Stomach (tissue), 9 donors: ENCODE results near the gene PIAS3. TPM values are rescaled to one million over a fixed set of nuclear protein-coding genes. Genes with fewer than 3 reads are reported as not detected.

Source experiments
- DNase-seq, 2 donors: peaks; one replicate each; pipeline versions ENCODE4 v3.0.0 to v3.0.0-alpha.2; 2013 to 2019
- H3K27ac ChIP-seq, 5 donors: fragments of 200-600 bp in 4 of 5; sonication (generic) in 4 of 5; one replicate each; pipeline ENCODE4 v1.5.1; 2013 to 2019; ENCODE audit warnings: mild to moderate bottlenecking in 1 of 5, moderate library complexity in 1 of 5
- H3K27me3 ChIP-seq, 3 donors: fragments of 200-600 bp; sonication (generic); one replicate each; pipeline ENCODE4 v1.5.1; 2017 to 2019; ENCODE audit warnings: mixed run types in 1 of 3
- H3K36me3 ChIP-seq, 4 donors: fragments of 200-600 bp; sonication (generic); 1 replicate in 3 of 4; 2 replicates in 1 of 4; pipeline ENCODE4 v1.5.1; 2016 to 2019
- H3K4me1 ChIP-seq, 4 donors: fragments of 200-600 bp; sonication (generic); one replicate each; pipeline ENCODE4 v1.5.1; 2016 to 2019
- H3K4me3 ChIP-seq, 4 donors: fragments of 200-600 bp; sonication (generic) in 3 of 4; one replicate each; pipeline ENCODE4 v1.5.1; 2016 to 2019; ENCODE audit warnings: mild to moderate bottlenecking in 1 of 4
- H3K9me3 ChIP-seq, 4 donors: fragments of 200-600 bp; sonication (generic); one replicate each; pipeline ENCODE4 v1.5.1; 2016 to 2019
- EP300 ChIP-seq: sonication (generic); formaldehyde crosslinking; IDR thresholded peaks from one replicate; pipeline ENCODE4 v1.6.1; 2017; ENCODE audit warnings: antibody characterized with exemption
- POLR2A ChIP-seq, 4 donors: fragments of 450-650 bp; IDR thresholded peaks; one replicate each; pipeline ENCODE4 v1.6.1; 2016; ENCODE audit warnings: antibody characterized with exemption in 4 of 4, control low read depth in 2 of 4, mild to moderate bottlenecking in 1 of 4, moderate library complexity in 1 of 4
- POLR2AphosphoS5 ChIP-seq, 3 donors: sonication (generic); formaldehyde crosslinking; IDR thresholded peaks; one replicate each; pipeline ENCODE4 v1.6.1; 2016; ENCODE audit warnings: antibody characterized with exemption in 3 of 3
- WGBS, 5 donors: extraction: QIAGEN DNeasy Blood & Tissue Kit in 3 of 5; methylation state at CpG; one replicate each; pipeline versions ENCODE4 v1.1.5 to v1.1.7; 2013 to 2018; 5-methylcytosine and 5-hydroxymethylcytosine counted together
- intact Hi-C: fragments of 100-400 bp; cut with DNase I; formaldehyde crosslinking; loops from one replicate; pipeline ENCODE4 v1.15.1; 2023; ENCODE audit warnings: low total_unique reads
- polyA plus RNA-seq, 3 donors: library from polyadenylated mRNA; stranded (reverse); fragments of 200-250 nt; gene quantifications; one replicate each; pipeline ENCODE4 v1.2.3, GENCODE V29; 2013
- total RNA-seq, 5 donors: library from RNA; depleted of rRNA; stranded (reverse); fragments of >200 nt; gene quantifications; one replicate each; pipeline versions ENCODE4 v1.1.0 to v1.2.3, GENCODE V29; 2014 to 2016
- TF ChIP-seq, protein P1 (sequence below), 7 experiments: fragments of 450-650 bp in 4 of 7; fragments of 200-600 bp in 3 of 7; sonication (generic) in 3 of 7; IDR thresholded peaks; one replicate each; pipeline ENCODE4 v1.5.1; 2016 to 2019; ENCODE audit warnings: antibody characterized with exemption in 7 of 7, control low read depth in 2 of 7, mild to moderate bottlenecking in 1 of 7
- donor health status: healthy with polysubstance abuse.
- donor health status: Bipolar disorder and iron deficiency.
- donor health status: healthy.

PIAS3 gene
- total and polyA plus RNA-seq, 8 donors: 4.1 to 65.9 (median 24.1) TPM

- Histone ChIP-seq H3K36me3 (peaks cover 33 to 36% (median 35%) of the 10 kb centered on the region in 4 donors), H3K4me1 (peaks cover 25 to 31% (median 28%) of the 10 kb centered on the region in 4 donors), H3K27ac (peak overlapping the region; percentile 85 to 96 (median 95)), H3K4me3 (peak overlapping the region; percentile 76 to 96 (median 90)), H3K27me3 (no peaks in the 10 kb centered on the region), H3K9me3 (no peaks in the 10 kb centered on the region)
- DNase-seq: peak in 1 of 2 donors; percentile 61
- 1 to 3% (median 2%) methylated on average over 24 to 35 of the region's 35 CpGs for WGBS, 5 donors
- TF ChIP-seq EP300: no peak
- TF ChIP-seq POLR2A (IDR thresholded peaks at IDR 0.05): no peak
- no peak for TF ChIP-seq POLR2AphosphoS5 (IDR thresholded peaks at IDR 0.05)
- TF ChIP-seq, protein P1, sequence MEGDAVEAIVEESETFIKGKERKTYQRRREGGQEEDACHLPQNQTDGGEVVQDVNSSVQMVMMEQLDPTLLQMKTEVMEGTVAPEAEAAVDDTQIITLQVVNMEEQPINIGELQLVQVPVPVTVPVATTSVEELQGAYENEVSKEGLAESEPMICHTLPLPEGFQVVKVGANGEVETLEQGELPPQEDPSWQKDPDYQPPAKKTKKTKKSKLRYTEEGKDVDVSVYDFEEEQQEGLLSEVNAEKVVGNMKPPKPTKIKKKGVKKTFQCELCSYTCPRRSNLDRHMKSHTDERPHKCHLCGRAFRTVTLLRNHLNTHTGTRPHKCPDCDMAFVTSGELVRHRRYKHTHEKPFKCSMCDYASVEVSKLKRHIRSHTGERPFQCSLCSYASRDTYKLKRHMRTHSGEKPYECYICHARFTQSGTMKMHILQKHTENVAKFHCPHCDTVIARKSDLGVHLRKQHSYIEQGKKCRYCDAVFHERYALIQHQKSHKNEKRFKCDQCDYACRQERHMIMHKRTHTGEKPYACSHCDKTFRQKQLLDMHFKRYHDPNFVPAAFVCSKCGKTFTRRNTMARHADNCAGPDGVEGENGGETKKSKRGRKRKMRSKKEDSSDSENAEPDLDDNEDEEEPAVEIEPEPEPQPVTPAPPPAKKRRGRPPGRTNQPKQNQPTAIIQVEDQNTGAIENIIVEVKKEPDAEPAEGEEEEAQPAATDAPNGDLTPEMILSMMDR (IDR thresholded peaks at IDR 0.05): no peak
- intact Hi-C loops: no loop called here
These were observed 512 bp downstream of the PIAS3 start for GRCh38 chr1:145858238-145858900.

- no peak for DNase-seq
- intact Hi-C loops: no loop called here
- WGBS, 5 donors: 63 to 83% (median 79%) methylated on average over 4 of the region's 4 CpGs
- Histone ChIP-seq H3K4me1 (peaks cover 25 to 31% (median 28%) of the 10 kb centered on the region in 4 donors), H3K36me3 (peaks cover 44 to 48% (median 47%) of the 10 kb centered on the region in 4 donors), H3K9me3 (no peaks in the 10 kb centered on the region), H3K4me3 (peak overlapping the region in 1 of 4 donors; percentile 1), H3K27ac (peak overlapping the region in 1 of 5 donors; percentile 90), H3K27me3 (no peaks in the 10 kb centered on the region)
- TF ChIP-seq POLR2AphosphoS5 (IDR thresholded peaks at IDR 0.05): no peak
- no peak for TF ChIP-seq POLR2A (IDR thresholded peaks at IDR 0.05)
- TF ChIP-seq, protein P1 (IDR thresholded peaks at IDR 0.05): no peak
- no peak for TF ChIP-seq EP300
These were observed 1.7 kb downstream of the PIAS3 start for GRCh38 chr1:145857170-145857569.

GRCh38 chr1:145855426-145855948 is 3.4 kb downstream of the PIAS3 start:
- Histone ChIP-seq H3K4me3 (no peak overlapping the region), H3K36me3 (peaks cover 56 to 64% (median 64%) of the 10 kb centered on the region in 4 donors), H3K27me3 (no peaks in the 10 kb centered on the region), H3K4me1 (peaks cover 22 to 25% (median 24%) of the 10 kb centered on the region in 4 donors), H3K9me3 (no peaks in the 10 kb centered on the region), H3K27ac (no peak overlapping the region)
- 77 to 85% (median 83%) methylated on average over 7 of the region's 7 CpGs for WGBS, 5 donors
- no peak for TF ChIP-seq EP300
- TF ChIP-seq POLR2AphosphoS5 (IDR thresholded peaks at IDR 0.05): no peak
- no peak for TF ChIP-seq POLR2A (IDR thresholded peaks at IDR 0.05)
- DNase-seq: no peak
- intact Hi-C loops: no loop called here

- Histone ChIP-seq H3K4me3 (no peak overlapping the region), H3K9me3 (no peaks in the 10 kb centered on the region), H3K36me3 (peaks cover 48 to 73% (median 70%) of the 10 kb centered on the region in 4 donors), H3K27me3 (no peaks in the 10 kb centered on the region), H3K4me1 (peaks cover 11 to 20% (median 18%) of the 10 kb centered on the region in 4 donors), H3K27ac (peak overlapping the region in 3 of 5 donors; percentile 9 to 31 (median 20))
- intact Hi-C loops: loop anchor here (5.0 kb wide), 1 partner anchor 168 kb away; no protein-coding TSS in a partner anchor
- TF ChIP-seq, protein P1 (IDR thresholded peaks at IDR 0.05): peak in 1 of 7 experiments; percentile 25
- no peak for TF ChIP-seq EP300
- DNase-seq: no peak
- 73 to 78% (median 76%) methylated on average over 15 of the region's 15 CpGs for WGBS, 5 donors
These were observed 9.3 kb downstream of the PIAS3 start for GRCh38 chr1:145849356-145850160.
